Lower lobe of right lung (tissue), 2 donors: ENCODE measurements around the gene ICAM5. TPM values are rescaled to one million over a fixed set of nuclear protein-coding genes. Genes with fewer than 3 reads are reported as not detected.
"Not testable (repeated sequence)": the region's sequence is repeated elsewhere in the genome, so short reads cannot be mapped to it uniquely, and the experiment has no call there.

Experiments
- ATAC-seq, 2 donors: fragments of 200-7000 bp; cut with Tn5 transposase; one replicate each; pipeline ENCODE4 v1.9.1; 2020 to 2022; ENCODE audit warnings: mild to moderate bottlenecking in 2 of 2, moderate library complexity in 2 of 2
- DNase-seq: peaks from one replicate; pipeline ENCODE4 v3.0.0-alpha.2; 2020
- H3K27ac ChIP-seq: fragments of 200-600 bp; one replicate; pipeline ENCODE4 v1.8.0; 2022
- H3K27me3 ChIP-seq: fragments of 200-600 bp; one replicate; pipeline ENCODE4 v1.8.0; 2022; ENCODE audit warnings: low read depth
- H3K36me3 ChIP-seq: fragments of 200-600 bp; one replicate; pipeline ENCODE4 v1.8.0; 2022; ENCODE audit warnings: mild to moderate bottlenecking
- H3K4me1 ChIP-seq: fragments of 200-600 bp; one replicate; pipeline ENCODE4 v1.8.0; 2022
- H3K4me3 ChIP-seq: fragments of 200-600 bp; one replicate; pipeline ENCODE4 v1.8.0; 2022; ENCODE audit warnings: mild to moderate bottlenecking
- H3K9me3 ChIP-seq: fragments of 200-600 bp; one replicate; pipeline ENCODE4 v1.8.0; 2022
- CTCF ChIP-seq: fragments of 200-600 bp; IDR thresholded peaks from one replicate; pipeline ENCODE4 v1.8.0; 2022; ENCODE audit warnings: antibody characterized with exemption, mild to moderate bottlenecking
- intact Hi-C: fragments of 100-400 bp; cut with DNase I; formaldehyde crosslinking; loops from one replicate; pipeline ENCODE4 v1.11.0; 2022
- total RNA-seq: library from RNA; stranded (reverse); fragmentation: NEBNext Ultra II Directional; extraction: Animal tissue kit (Norgen Biotek cat#: 25700); gene quantifications from one replicate; pipeline ENCODE4 v1.2.1, GENCODE V29; 2021
- donor health status: DM: no; HTN: yes; CAD: no; lungs with severe emphysema.

ICAM5 gene
- total RNA-seq, 1 donor from 2014 or later: 15.3 TPM

GRCh38 chr19:10271543-10272086 is 18.1 kb upstream of the ICAM5 start:
- no peaks in the 10 kb centered on the region for H3K27me3 ChIP-seq
- H3K9me3 ChIP-seq: no peaks in the 10 kb centered on the region
- no peak for TF ChIP-seq CTCF
- H3K27ac ChIP-seq: peak overlapping the region; percentile 96
- H3K36me3 ChIP-seq: peaks cover 24% of the 10 kb centered on the region
- H3K4me1 ChIP-seq: peaks cover 84% of the 10 kb centered on the region
- intact Hi-C loops: loop anchor here (5.0 kb wide), 1 partner anchor 116 kb away; no protein-coding TSS in a partner anchor
- DNase-seq: no peak
- peak; percentile 0 to 9 for ATAC-seq
- peak overlapping the region; percentile 86 for H3K4me3 ChIP-seq

DNA sequence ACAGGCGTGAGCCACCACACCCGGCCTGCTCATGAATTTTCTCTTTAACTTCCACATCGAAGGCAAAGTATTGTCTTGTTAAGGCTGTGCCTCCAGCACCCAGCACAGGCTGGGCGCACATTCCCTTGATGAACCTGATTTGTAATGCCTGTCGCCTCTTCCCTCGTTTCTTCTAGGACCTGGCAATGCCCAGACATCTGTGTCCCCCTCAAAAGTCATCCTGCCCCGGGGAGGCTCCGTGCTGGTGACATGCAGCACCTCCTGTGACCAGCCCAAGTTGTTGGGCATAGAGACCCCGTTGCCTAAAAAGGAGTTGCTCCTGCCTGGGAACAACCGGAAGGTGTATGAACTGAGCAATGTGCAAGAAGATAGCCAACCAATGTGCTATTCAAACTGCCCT is 15.2 kb upstream of the ICAM5 start:
- Histone ChIP-seq H3K27me3 (no peaks in the 10 kb centered on the region), H3K9me3 (no peaks in the 10 kb centered on the region), H3K4me1 (peaks cover 80% of the 10 kb centered on the region), H3K4me3 (peak overlapping the region; percentile 86), H3K36me3 (peaks cover 54% of the 10 kb centered on the region), H3K27ac (peak overlapping the region; percentile 60)
- TF ChIP-seq CTCF: no peak
- intact Hi-C loops: loop anchor here (5.0 kb wide), 1 partner anchor 113 kb away; no protein-coding TSS in a partner anchor
- DNase-seq: no peak
- no peak for ATAC-seq

GRCh38 chr19:10277795-10278589 is 11.8 kb upstream of the ICAM5 start:
- peak overlapping the region; percentile 33 for H3K27ac ChIP-seq
- intact Hi-C loops: no loop called here

DNA sequence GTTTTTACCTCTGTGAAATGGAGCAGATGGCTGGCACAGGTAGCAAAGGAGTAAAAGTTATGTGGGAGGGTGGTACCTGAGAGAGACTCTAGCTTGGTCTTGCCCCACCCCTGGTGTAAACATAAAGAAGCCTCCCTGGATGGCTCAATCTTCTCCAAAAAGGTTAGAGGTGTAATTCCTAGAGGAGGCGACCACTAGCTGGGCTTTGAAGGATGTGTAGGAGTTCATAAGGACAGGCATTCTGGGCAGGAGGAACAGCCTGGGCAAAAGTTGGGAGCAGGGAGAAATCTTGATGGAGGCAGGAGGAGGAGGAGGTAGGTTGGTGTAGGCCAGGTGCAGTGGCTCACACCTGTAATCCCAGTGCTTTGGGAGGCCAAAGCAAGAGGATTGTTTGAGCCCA is 10.8 kb upstream of the ICAM5 start:
- TF ChIP-seq CTCF: no peak
- no peaks in the 10 kb centered on the region for H3K9me3 ChIP-seq
- peaks cover 95% of the 10 kb centered on the region for H3K36me3 ChIP-seq
- H3K4me3 ChIP-seq: no peak overlapping the region
- ATAC-seq: no peak
- peaks cover 58% of the 10 kb centered on the region for H3K4me1 ChIP-seq
- H3K27me3 ChIP-seq: no peaks in the 10 kb centered on the region
- intact Hi-C loops: no loop called here
- no peak for DNase-seq
- H3K27ac ChIP-seq: peak overlapping the region; percentile 46

More at GRCh38 chr19:10277795-10278589, 11.8 kb upstream of the ICAM5 start:
- ATAC-seq (no peak), DNase-seq (no peak)
- Histone ChIP-seq H3K27me3 (no peaks in the 10 kb centered on the region), H3K4me1 (peaks cover 59% of the 10 kb centered on the region), H3K4me3 (no peak overlapping the region), H3K9me3 (no peaks in the 10 kb centered on the region), H3K36me3 (peaks cover 86% of the 10 kb centered on the region)
- no peak for TF ChIP-seq CTCF

DNA sequence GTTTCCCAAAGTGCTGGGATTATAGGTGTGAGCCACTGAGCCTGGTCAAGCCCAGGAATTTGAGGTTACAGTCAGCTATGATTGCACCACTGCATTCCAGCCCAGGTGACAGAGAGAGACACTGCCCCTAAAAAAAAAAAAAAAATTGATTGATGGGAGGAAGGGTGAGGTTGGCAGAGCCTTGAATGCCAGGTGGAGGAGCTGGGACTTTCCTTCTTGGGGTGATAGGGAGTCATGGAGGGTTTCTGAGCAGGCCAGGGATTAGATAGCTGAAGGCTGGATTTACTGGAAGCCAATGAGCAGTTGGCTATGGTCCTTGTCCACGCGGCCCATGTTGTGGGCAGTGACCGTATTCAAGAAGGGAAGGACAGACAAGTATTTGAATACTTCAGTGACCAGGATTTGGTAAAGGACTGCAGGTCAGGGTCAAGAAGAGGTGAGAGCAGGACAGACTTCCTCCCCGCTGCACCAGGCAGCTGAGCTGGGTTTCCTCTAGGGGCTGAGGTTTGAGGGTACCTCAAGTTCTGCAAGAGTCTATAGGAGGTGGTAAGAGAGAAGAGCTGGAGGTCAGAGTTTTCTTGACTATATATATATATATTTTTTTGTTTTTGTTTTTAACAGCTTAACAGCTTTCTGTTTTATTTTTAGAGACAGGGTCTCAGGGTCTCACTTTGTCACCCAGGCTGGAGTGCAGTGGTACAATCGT is 9.9 kb upstream of the ICAM5 start:
- no peak for TF ChIP-seq CTCF
- DNase-seq: no peak
- Histone ChIP-seq H3K27me3 (no peaks in the 10 kb centered on the region), H3K27ac (no peak overlapping the region), H3K36me3 (peaks cover 98% of the 10 kb centered on the region), H3K9me3 (no peaks in the 10 kb centered on the region), H3K4me1 (peaks cover 58% of the 10 kb centered on the region), H3K4me3 (no peak overlapping the region)
- ATAC-seq: peak in 1 of 2 donors; percentile 1
- intact Hi-C loops: no loop called here

GRCh38 chr19:10282043-10282442 is 7.7 kb upstream of the ICAM5 start:
- H3K9me3 ChIP-seq, H3K27me3 ChIP-seq, intact Hi-C loops, ATAC-seq, DNase-seq, H3K4me3 ChIP-seq: not testable (repeated sequence)
- Histone ChIP-seq H3K36me3 (peaks cover 90% of the 10 kb centered on the region), H3K4me1 (peaks cover 68% of the 10 kb centered on the region), H3K27ac (peak overlapping the region; percentile 11)
